ENCODE data around the gene KRT13. TPM values are rescaled to one million over a fixed set of nuclear protein-coding genes. Genes with fewer than 3 reads are reported as not detected.

Gene KRT13
- total and polyA plus RNA-seq, 9 of the 15 experiments (the other 6 are each of a cell fraction or from before 2014, with no cell fraction given): 0.11 to 1.1 (median 0.24) TPM; not detected in 3

DNA sequence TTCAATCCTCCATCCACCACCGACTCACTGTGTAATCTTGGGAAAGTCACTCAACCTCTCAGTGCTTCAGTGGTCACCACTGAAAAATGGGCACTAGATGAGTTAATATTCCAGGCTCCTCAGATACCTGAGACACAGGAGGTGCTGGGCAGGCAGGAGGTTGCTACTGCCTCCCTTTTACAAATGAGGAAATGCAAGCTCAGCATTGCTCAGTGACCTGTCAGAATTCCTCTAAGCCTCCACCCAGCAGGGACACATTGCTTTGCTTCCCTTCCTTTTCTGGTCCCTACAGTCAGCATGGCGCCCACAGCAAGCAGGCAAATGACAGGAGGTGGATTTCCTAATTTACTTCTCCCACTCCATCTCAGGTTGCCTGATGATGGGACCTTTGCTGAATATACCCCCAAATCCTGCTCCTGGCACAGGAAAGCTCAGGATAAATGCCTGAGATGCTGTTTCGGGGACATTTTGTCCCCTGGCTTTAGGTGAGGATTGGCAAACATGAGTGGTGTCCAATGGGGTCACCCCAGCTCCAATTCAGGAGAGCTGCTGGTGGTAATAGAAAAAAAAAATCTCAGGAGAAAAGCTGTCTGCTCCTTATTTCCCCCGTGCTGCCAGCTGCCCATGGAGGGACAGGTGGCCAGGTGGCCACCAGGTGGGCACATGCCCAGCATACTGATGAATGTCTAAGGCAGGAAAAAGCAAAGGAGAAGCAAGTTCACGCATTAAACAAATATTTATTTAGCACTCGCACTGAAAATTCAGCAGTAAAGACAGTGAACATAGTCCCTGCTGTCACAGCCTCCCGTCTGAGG is 5.0 kb upstream of the KRT13 start:
- peak overlapping the region; percentile 78 for H3K4me2 ChIP-seq (ENCODE audit: insufficient read depth, low read length)
- no peaks in the 10 kb centered on the region for H3K9me3 ChIP-seq (replicated peaks; ENCODE audit: control insufficient read depth, insufficient read depth, low read depth, low read length)
- no peaks in the 10 kb centered on the region for H3K79me2 ChIP-seq (ENCODE audit: control insufficient read depth, insufficient read depth, low read length)
- ATAC-seq (peak; percentile 28), DNase-seq (ENCODE audit: extremely low read depth in 1 of 4, low spot score in 3 of 4) (peak in 2 of 4 experiments; percentile 38 to 49), FAIRE-seq (no peak)
- TF ChIP-seq C11orf30 (IDR thresholded peaks at IDR 0.05; ENCODE audit: low read depth): peak; percentile 98
- peak; percentile 99 for TF ChIP-seq ZNF316 (IDR thresholded peaks at IDR 0.05)
- no peak for TF ChIP-seq ZNF274 (IDR thresholded peaks at IDR 0.05; ENCODE audit: borderline replicate concordance, low read depth, low read length)
- peak; percentile 25 for TF ChIP-seq MEIS2 (IDR thresholded peaks at IDR 0.05; ENCODE audit: partially characterized antibody)
- 0 out of 2 replicates have a peak, but pooled peaks have one; percentile 30 for TF ChIP-seq EHMT2 (IDR thresholded peaks at IDR 0.05)
- TF ChIP-seq, protein P1, sequence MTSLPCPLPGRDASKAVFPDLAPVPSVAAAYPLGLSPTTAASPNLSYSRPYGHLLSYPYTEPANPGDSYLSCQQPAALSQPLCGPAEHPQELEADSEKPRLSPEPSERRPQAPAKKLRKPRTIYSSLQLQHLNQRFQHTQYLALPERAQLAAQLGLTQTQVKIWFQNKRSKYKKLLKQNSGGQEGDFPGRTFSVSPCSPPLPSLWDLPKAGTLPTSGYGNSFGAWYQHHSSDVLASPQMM (CRISPR knock-in tag; IDR thresholded peaks at IDR 0.05): no peak
- peak; percentile 37 for TF ChIP-seq CTBP1 (IDR thresholded peaks at IDR 0.05; ENCODE audit: borderline replicate concordance)
- peak; percentile 98 for TF ChIP-seq MAFF (IDR thresholded peaks at IDR 0.05; ENCODE audit: low read length)
- TF ChIP-seq, protein P2, sequence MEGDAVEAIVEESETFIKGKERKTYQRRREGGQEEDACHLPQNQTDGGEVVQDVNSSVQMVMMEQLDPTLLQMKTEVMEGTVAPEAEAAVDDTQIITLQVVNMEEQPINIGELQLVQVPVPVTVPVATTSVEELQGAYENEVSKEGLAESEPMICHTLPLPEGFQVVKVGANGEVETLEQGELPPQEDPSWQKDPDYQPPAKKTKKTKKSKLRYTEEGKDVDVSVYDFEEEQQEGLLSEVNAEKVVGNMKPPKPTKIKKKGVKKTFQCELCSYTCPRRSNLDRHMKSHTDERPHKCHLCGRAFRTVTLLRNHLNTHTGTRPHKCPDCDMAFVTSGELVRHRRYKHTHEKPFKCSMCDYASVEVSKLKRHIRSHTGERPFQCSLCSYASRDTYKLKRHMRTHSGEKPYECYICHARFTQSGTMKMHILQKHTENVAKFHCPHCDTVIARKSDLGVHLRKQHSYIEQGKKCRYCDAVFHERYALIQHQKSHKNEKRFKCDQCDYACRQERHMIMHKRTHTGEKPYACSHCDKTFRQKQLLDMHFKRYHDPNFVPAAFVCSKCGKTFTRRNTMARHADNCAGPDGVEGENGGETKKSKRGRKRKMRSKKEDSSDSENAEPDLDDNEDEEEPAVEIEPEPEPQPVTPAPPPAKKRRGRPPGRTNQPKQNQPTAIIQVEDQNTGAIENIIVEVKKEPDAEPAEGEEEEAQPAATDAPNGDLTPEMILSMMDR (IDR thresholded peaks at IDR 0.05 in 2 of 3, conservative IDR thresholded peaks at IDR 0.05 in 1 of 3; ENCODE audit: insufficient read depth in 2 of 3, low read depth in 1 of 3, low read length in 3 of 3): peak in 1 of 3 experiments; percentile 15; a peak in 1 of 6 replicates
- no peak for TF ChIP-seq FOSL1 (tag; conservative IDR thresholded peaks at IDR 0.05)
- TF ChIP-seq SPI1 (IDR thresholded peaks at IDR 0.05; ENCODE audit: borderline replicate concordance, low read depth, low read length): peak; percentile 64; the same call in 1 of the 2 replicates
- peak; percentile 94 for TF ChIP-seq MAFG (tag; conservative IDR thresholded peaks at IDR 0.05)
- TF ChIP-seq MAFK (IDR thresholded peaks at IDR 0.05; ENCODE audit: low read length): peak; percentile 98
- H3K9ac ChIP-seq (ENCODE audit: insufficient read depth in 1 of 2, low read depth in 2 of 2, low read length in 2 of 2): peak overlapping the region; percentile 54 to 84; a peak in 3 of 4 replicates
- no TSS peak for BruUV-seq (replicated peaks)
- WGBS (ENCODE audit: insufficient coverage, low coverage, missing lambda C conversion rate): 26% methylated on average over 7 of the region's 7 CpGs
- no peaks in the 10 kb centered on the region for H3K27me3 ChIP-seq (ENCODE audit: control insufficient read depth in 2 of 2, insufficient read depth in 2 of 2, low read length in 2 of 2)
- no peak overlapping the region for H3K4me3 ChIP-seq
- POLR2A ChIA-PET: interaction anchor here (0.6 to 1.0 kb wide), 7 partner anchors 9 to 1090 kb away, joined by 3 to 4 read pairs (median 3); partner anchors contain the start of genes KRT15 and KRT25
- peaks cover 31 to 47% of the 10 kb centered on the region in 2 experiments for H3K4me1 ChIP-seq (replicated peaks in 1 of 2; ENCODE audit: control insufficient read depth in 2 of 2, insufficient read depth in 2 of 2, low read length in 2 of 2)
- CTCF ChIA-PET (ENCODE audit: low intra/inter-chr PET ratio): no interaction called here
- intact Hi-C loops (cut with micrococcal nuclease) (no loop called here), in situ Hi-C loops (cut with MboI) (no loop called here)
- peak overlapping the region; percentile 79 for H2AFZ ChIP-seq (ENCODE audit: low read depth, low read length)
- H3K36me3 ChIP-seq (ENCODE audit: control insufficient read depth, insufficient read depth, low read length): no peaks in the 10 kb centered on the region; the same call in 2 of the 3 replicates
- H4K20me1 ChIP-seq (replicated peaks; ENCODE audit: control insufficient read depth, insufficient read depth, low read length): no peaks in the 10 kb centered on the region
- no peaks in the 10 kb centered on the region for H3K9me1 ChIP-seq (ENCODE audit: control insufficient read depth, insufficient read depth, low read length)
- H3K27ac ChIP-seq (ENCODE audit: extremely low read depth, low read depth, low read length): peak overlapping the region; percentile 25; the same call in 2 of the 3 replicates
